ENCODE data around the gene MTHFD1L. TPM values are rescaled to one million over a fixed set of nuclear protein-coding genes. Genes with fewer than 3 reads are reported as not detected.

MTHFD1L gene
- total RNA-seq, 1 donor, result 68.7 TPM

- no peak for TF ChIP-seq CTCF (IDR thresholded peaks at IDR 0.05; ENCODE audit: insufficient read depth, low read length)
- no peak overlapping the region for H3K4me3 ChIP-seq (ENCODE audit: low read depth, low read length)
- no peak for DNase-seq (ENCODE audit: low read depth)
Observed at GRCh38 chr6:150992703-150993102, 127.2 kb downstream of the MTHFD1L start.

GRCh38 chr6:150993253-150993652, 127.8 kb downstream of the MTHFD1L start:
- no peak for TF ChIP-seq CTCF (IDR thresholded peaks at IDR 0.05; ENCODE audit: insufficient read depth, low read length)
- no peak for DNase-seq (ENCODE audit: low read depth)
- H3K4me3 ChIP-seq (ENCODE audit: low read depth, low read length), result no peak overlapping the region

GRCh38 chr6:150994026-150994425, 128.5 kb downstream of the MTHFD1L start:
- TF ChIP-seq CTCF (IDR thresholded peaks at IDR 0.05; ENCODE audit: insufficient read depth, low read length), result no peak
- H3K4me3 ChIP-seq (ENCODE audit: low read depth, low read length), result no peak overlapping the region
- no peak for DNase-seq (ENCODE audit: low read depth)

- no peak for DNase-seq (ENCODE audit: low read depth)
- no peak for TF ChIP-seq CTCF (IDR thresholded peaks at IDR 0.05; ENCODE audit: insufficient read depth, low read length)
- H3K4me3 ChIP-seq (ENCODE audit: low read depth, low read length), result no peak overlapping the region
Observed at GRCh38 chr6:150996968-150997367, 131.5 kb downstream of the MTHFD1L start.

- H3K4me3 ChIP-seq (ENCODE audit: low read depth, low read length), result no peak overlapping the region
- no peak for TF ChIP-seq CTCF (IDR thresholded peaks at IDR 0.05; ENCODE audit: insufficient read depth, low read length)
- DNase-seq (ENCODE audit: low read depth), result peak; percentile 10
Observed at GRCh38 chr6:150999107-150999506, 133.6 kb downstream of the MTHFD1L start.

GRCh38 chr6:150999576-150999975, 134.1 kb downstream of the MTHFD1L start:
- H3K4me3 ChIP-seq (ENCODE audit: low read depth, low read length), result no peak overlapping the region
- TF ChIP-seq CTCF (IDR thresholded peaks at IDR 0.05; ENCODE audit: insufficient read depth, low read length), result no peak
- DNase-seq (ENCODE audit: low read depth), result no peak

- no peak for TF ChIP-seq CTCF (IDR thresholded peaks at IDR 0.05; ENCODE audit: insufficient read depth, low read length)
- H3K4me3 ChIP-seq (ENCODE audit: low read depth, low read length), result no peak overlapping the region
- DNase-seq (ENCODE audit: low read depth), result no peak
Observed at GRCh38 chr6:151001387-151002056, 136.0 kb downstream of the MTHFD1L start.

Measured in fibroblast of the aortic adventitia (primary cell).